Colon (tissue), 2 donors: ENCODE data around the gene AKNA.

ENCODE experiments used
- FAIRE-seq: peaks from 2 replicates; lab custom pipeline; 2012; peaks lifted over from hg19 to GRCh38; lab: Jason Lieb, UNC
- donor health status: control.
- donor health status: control.

The AKNA gene

GRCh38 chr9:114374936-114375335 is 12.8 kb downstream of the AKNA start:
- no peak for FAIRE-seq

- FAIRE-seq: no peak
Observed at GRCh38 chr9:114373960-114374730, 13.6 kb downstream of the AKNA start.

- FAIRE-seq: no peak
Observed at GRCh38 chr9:114372921-114373448, 14.8 kb downstream of the AKNA start.

GRCh38 chr9:114371973-114372917 is 15.5 kb downstream of the AKNA start:
- FAIRE-seq: no peak

- FAIRE-seq: no peak
Observed at GRCh38 chr9:114371343-114371944, 16.3 kb downstream of the AKNA start.

- no peak for FAIRE-seq
Observed at GRCh38 chr9:114370968-114371320, 16.8 kb downstream of the AKNA start.

GRCh38 chr9:114370251-114370967 is 17.4 kb downstream of the AKNA start:
- FAIRE-seq: no peak

- FAIRE-seq: no peak
Observed at GRCh38 chr9:114369216-114370130, 18.3 kb downstream of the AKNA start.

GRCh38 chr9:114367772-114368569 is 19.8 kb downstream of the AKNA start:
- no peak for FAIRE-seq

- FAIRE-seq: no peak
Observed at GRCh38 chr9:114367366-114367765, 20.4 kb downstream of the AKNA start.

- no peak for FAIRE-seq
Observed at GRCh38 chr9:114366334-114367128, 21.3 kb downstream of the AKNA start.

- FAIRE-seq: no peak
Observed at GRCh38 chr9:114365194-114365593, 22.6 kb downstream of the AKNA start.

GRCh38 chr9:114364134-114365041 is 23.4 kb downstream of the AKNA start:
- FAIRE-seq: no peak

- FAIRE-seq: no peak
Observed at GRCh38 chr9:114363424-114363823, 24.4 kb downstream of the AKNA start.

GRCh38 chr9:114362394-114362793 is 25.4 kb downstream of the AKNA start:
- no peak for FAIRE-seq

- no peak for FAIRE-seq
Observed at GRCh38 chr9:114361542-114361941, 26.2 kb downstream of the AKNA start.

- no peak for FAIRE-seq
Observed at GRCh38 chr9:114359801-114360200, 28.0 kb downstream of the AKNA start.

- FAIRE-seq: no peak
Observed at GRCh38 chr9:114357911-114358328, 29.9 kb downstream of the AKNA start.
